ENCODE results near the gene SSR1.
A peak's percentile ranks its signal among the peaks of the same experiment; 100 is the strongest.
"Not testable (repeated sequence)": the region's sequence is repeated elsewhere in the genome, so short reads cannot be mapped to it uniquely, and the experiment has no call there.

SSR1 gene

DNA sequence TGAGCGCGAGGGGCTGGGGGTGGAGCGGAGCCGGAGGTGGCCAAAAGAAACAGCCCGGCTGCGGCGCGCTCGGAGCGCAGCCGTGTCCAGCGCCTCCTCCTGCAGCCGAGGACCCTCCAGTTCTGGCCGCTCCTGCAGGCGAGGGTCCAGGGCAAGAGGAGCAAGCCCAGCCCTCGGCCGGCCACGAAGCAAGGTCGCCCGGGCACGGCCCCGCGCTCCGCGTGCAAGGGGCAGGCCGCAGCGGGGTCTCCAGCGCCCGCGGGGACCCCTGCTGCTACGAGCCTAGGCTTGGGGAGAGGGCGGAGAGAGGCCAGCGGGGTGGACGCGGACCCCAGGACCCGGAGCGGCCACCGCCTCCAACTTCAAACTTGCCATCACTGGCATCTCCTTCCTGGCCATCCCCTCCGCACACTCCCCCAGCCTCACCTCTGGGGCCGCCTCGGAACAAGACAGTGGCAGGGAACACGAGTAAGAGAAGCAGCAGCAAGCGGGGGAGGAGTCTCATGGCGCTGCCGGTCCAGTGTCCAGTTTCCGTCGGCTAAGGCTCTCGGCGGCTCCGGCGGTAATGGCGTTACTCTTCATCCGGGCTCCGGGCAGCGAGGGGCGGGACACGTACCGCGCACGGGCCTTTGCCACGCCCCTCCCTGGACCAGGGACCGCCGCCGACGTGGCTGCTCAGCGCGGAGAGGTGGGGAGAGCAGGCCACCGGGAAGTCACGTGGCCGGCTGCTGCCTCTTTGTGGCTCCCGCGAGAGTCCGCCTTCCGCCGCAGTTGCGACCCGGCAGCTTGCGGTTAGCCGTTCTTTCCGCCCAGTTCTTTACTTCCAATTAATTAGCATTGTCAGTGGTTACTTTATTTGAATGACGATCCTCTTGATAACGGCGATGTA, at the start of gene SSR1:
Gene SSR1, minus strand, starts transcription at position 584 of the 889 bp plus-strand sequence. Its CDS starts 79 bp downstream, at position 505.
- DNase-seq = peak; percentile 99

DNA sequence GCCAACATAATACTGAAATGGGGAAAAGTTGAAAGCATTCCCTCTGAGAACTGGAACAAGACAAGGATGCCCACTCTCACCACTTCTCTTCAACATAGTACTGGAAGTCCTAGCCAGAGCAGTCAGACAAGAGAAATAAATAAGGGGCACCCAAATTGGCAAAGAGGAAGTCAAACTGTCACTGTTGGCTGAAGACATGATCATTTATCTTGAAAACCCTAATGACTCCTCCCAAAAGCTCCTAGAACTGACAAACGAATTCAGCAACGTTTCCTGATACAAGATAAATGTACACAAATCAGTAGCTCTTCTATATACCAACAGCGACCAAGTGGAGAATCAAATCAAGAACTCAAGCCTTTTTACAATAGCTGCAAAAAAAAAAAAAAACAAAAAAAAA, 38.9 kb upstream of the SSR1 start:
- DNase-seq = not testable (repeated sequence)

DNA sequence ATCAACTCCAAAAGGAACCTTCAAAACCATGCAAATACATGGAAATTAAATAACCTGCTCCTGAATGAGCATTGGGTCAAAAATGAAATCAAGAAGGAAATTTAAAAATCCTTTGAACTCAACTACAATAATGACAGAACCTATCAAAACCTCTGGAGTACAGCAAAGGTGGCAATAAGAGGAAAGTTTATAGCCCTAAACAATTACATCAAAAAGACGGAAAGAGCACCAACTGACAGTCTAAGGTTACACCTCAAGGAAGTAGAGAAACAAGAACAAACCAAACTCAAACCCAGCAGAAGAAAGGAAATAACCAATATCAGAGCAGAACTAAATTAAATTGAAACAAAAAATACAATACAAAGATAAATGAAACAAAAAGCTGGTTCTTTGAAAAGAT, 37.6 kb upstream of the SSR1 start:
- DNase-seq = not testable (repeated sequence)

DNA sequence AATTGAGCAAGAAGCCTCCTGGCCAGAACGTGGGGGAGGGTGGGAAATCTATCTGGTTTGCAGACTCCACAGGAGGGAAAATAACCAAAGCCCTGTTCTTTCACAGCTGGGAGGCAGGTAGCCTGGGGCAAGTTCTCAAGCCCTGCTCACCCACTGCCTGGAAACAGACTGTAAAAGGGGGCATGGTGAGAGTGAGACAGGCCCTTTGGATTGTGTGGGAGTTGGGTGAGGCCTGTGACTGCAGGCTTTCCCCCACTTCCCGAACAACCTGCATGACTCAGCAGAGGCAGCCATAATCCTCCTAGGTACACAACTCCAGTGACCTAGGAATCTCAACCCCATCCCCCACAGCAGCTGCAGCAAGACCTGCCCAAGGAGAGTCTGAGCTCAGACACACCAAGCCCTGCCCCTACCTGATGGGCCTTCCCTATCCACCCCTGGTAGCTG, 34.6 kb upstream of the SSR1 start:
- not testable (repeated sequence) for DNase-seq

DNA sequence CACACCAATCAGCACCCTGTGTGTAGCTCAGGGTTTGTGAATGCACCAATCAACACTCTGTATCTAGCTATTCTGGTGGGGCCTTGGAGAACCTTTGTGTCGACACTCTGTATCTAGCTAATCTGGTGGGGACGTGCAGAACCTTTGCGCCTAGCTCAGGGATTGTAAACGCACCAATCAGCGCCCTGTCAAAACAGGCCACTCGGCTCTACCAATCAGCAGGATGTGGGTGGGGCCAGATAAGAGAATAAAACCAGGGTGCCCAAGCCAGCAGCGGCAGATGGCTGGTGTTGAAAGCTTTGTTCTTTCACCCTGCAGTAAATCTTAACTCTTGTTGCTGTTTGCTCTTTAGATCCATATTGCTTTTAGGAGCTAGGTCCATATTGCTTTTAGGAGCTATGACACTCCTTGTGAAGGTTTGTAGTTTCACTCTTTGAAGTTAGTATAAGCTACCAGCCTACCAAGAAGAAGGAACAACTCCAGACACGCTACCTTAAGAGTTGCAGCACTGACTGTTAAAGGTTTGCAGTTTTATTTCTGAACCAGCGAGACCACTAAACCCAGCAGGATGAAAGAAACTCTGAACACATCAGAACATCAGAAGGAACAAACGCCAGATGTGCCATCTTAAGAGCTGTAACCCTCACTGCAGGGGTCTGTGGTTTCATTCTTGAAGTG, 31.9 kb upstream of the SSR1 start:
- DNase-seq = not testable (repeated sequence)

DNA sequence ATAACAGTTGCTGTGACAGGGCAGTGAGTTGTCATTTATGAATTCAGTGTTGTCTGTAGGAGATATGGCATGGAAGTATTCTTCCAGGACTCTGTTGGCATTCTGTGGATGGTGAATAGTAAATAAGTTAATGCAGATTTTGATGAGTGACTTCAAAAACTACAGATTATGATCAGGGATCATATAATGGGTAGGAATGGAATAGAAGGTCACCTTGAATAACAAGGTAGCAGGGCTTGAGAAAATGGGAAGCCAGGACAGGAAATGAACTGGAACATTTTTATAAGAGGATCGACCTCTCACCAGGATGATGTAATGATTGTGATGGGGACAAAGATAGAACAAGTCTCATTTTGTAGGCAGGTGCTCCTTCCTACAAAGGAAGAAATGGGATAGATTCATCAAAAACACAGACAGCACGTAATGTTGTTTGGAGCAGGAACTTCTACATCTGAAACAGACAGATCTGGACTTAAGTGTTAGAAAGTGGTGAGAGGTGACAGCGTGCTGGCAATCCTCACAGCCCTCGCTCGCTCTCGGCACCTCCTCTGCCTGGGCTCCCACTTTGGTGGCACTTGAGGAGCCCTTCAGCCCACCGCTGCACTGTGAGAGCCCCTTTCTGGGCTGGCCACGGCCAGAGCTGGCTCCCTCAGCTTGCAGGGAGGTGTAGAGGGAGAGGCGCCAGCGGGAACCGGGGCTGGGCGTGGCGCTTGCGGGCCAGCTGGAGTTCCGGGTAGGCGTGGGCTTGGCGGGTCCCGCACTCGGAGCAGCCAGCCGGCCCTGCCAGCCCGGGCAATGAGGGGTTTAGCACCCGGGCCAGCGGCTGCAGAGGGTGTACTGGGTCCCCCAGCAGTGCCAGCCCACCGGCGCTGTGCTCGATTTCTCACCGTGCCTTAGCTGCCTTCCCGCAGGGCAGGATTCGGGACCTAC, 30.8 kb upstream of the SSR1 start:
- DNase-seq = no peak

DNA sequence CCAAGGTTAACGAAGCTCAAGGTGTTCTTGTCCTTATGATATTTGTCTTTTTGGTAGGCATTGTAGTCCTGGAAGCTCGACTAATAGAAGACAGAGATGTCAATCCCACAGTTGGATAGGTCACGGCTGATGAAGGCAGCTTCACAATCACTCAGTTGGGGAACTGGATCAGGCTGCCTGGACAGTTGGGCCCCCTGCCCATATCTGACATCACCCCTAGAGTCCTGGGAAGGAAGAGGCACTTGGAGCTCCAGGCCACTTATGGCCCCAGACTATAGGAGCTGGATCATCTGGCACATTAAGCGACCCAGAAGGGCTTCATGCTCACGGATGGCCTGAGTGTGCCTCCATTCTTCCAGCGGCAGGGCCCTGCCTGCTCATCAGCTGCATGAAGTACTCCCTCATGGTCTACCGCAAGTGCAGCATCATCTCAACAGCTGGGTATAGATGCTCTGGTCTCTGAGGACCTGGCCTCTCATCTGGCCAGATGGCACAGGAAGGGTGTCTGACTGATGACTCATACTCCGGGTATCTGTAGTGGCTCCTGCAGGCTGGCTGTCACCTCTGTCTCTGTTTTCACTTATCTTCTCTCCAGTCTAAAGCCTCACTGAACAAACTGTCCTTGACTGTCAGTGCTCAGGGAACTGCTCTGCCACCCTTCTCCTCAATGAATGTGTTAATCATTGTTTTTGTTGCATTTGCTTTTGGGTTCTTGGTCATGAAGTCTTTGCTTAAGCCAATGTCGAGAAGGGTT, 29.2 kb upstream of the SSR1 start:
- DNase-seq = no peak

DNA sequence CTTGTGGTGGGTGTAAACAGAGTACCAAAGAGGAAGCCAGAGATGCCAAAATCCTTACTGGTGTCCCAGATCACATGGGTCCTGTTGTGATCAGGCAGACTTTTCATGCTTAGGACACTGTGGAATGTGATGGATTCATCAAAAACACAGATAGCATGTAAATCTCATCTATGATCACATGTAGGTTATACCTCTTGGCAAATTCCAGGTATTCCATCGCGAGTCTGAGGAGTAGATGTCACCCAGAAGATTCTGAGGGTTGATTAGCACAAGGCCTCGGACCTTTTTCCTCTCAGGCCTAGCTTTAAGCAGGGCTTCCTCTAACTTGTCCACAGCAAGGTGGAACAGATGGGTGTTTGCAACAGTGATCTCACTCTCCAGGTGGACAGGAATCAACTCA, 28.3 kb upstream of the SSR1 start:
- DNase-seq = no peak

DNA sequence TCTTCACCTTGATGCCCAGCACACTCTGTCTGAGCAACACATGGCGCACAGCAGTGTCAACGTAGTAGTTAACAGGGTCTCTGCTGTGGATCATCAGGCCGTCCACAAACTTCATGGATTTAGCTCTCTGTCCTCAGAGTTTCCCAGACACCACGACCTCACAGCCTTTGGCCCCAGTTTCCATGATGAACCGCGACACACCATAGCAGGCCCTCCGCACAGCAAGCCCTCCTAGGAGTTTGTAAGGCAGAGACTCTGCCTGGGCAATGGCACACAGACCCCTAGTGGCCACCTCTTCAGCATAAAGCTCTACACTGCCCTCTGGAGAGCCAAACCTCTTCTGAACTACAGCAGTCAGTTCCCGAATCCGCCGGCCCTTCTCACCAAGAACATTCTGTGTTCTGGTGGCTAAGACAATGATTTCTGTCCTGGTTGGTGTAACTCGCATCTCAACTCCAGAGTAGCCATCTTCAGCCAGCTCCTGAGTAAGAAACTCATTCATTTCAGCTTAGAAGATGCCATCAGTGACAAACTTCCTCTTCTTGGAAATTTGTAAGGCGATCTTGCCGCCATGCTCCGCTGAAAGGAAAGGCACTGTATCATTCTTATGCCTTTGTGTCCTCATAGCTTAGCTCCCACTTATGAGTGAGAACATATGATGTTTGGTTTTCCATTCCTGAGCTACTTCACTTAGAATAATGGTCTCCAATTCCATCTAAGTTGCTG, 26.2 kb upstream of the SSR1 start:
- not testable (repeated sequence) for DNase-seq

DNA sequence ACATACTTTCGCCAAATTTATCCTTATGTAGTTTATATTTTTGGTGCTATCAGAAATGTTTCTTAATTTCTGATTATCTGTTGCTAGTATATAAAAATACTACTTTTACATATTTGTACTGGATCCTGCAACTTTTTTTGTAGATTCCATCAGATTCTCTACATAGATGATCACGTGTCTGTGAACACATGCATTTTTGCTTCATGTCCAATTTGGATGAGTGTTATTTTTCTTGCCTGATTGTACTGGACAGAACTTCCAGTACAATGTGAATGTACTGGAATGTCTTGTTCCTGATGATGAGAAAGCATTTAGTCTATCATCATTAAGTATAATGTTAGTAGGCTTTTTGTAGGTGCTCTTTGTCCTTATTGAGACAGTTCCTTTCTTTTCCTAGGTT, 25.0 kb upstream of the SSR1 start:
- no peak for DNase-seq

DNA sequence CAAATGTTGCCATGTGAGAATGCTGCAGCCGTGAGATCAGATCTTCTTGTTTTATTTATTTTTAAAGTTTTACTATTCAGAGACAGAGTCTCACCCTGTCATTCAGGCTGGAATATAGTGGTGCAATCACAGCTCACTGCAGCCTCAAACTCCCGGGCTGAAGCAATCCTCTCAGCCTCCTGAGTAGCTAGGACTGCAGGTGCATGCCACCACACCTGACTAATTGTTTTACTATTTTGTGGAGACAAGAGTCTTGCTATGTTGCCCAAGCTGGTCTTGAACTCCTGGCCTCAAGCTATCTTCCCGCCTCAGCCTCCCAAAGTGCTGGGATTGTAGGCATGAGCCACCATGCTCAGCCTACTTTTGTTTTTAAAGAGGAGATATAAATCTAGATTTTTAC, 22.5 kb upstream of the SSR1 start:
- DNase-seq = no peak

DNA sequence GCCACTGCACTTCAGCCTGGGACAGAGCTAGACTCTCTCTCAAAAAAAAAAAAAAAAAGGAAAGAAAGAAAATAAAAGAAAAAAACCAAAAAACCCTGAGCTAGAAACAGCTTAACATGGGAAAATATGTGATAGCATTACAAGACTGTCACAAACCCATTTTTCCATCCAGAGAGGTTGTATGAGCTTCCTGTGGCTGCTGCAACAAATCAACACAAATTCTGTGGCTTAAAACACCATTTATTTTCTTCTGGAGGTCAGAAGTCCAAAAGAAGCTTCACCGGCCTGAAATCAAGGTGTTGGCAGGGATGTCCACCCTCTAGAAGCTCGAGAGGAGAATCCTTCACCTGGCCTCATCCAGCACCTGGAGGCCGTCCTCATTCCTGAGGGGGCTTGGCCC, 21.7 kb upstream of the SSR1 start:
- no peak for DNase-seq

DNA sequence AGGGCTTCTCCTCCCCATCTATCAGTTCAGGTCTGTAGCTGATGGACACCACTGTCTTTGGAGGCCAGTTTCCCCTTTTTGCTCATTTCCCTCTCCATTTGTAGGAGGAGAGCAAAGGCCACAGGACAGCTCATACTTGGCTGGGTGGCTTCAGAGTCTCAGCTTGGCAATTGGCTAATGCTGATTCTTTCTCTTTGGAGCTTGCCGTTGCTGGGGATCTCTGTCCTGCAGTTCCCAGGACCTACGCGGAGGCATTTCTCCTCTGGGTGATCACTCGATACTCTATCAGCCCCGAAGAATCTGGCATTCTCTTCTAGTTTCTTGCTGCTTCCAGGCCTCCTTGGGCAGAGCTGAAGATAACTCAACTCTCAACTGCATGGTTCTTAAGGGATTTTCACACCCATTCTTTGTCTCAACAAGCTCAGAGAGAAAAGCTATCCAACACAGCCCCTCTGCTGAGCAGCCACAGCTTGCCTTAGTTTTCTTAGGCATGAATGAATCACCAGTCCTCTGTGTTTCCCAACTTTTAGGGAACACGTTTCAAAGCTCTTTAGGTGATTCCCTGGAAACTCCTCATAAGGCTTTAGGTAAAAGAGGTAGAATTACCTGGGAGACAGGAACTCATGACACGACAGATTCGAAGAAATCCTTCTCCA, 19.2 kb upstream of the SSR1 start:
- no peak for DNase-seq

DNA sequence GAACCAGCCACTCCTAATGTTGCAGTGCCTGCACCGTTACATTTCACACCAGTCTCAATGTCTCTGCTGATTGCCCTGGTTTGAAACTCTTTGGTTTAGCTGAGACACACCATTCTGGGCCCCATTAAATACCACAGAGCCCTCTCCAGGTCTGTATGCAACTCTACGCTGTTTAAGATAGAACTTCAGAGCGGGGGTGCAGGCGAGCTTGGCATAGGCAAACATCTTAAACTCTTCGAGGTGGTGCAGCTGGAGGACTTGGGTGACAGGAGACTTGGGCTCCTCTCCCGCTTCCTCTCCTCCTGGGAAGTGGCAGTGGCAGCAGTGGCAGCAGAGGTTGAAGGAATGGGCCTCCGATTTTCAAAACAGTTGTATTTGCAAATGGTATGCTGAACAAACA, 18.5 kb upstream of the SSR1 start:
- DNase-seq = no peak

DNA sequence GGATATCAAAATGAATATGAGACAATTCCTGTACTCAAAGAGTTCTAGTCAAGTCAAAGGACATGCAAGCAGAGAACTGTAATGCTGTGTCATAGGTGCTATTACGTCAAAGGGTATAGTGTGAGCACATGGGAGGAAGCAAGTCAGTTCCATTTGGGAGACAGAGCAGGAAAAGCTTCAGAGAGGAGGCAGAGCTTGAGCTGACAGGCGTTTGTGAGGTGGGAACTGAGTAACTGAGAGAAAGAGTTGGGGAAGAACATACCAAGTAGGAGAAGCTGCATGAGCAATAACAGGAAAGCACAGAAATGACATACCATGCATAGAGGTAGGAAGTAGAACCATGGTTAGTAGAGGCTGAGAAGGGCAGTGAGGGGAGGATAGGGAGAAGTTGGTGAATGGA, 15.2 kb upstream of the SSR1 start:
- no peak for DNase-seq

DNA sequence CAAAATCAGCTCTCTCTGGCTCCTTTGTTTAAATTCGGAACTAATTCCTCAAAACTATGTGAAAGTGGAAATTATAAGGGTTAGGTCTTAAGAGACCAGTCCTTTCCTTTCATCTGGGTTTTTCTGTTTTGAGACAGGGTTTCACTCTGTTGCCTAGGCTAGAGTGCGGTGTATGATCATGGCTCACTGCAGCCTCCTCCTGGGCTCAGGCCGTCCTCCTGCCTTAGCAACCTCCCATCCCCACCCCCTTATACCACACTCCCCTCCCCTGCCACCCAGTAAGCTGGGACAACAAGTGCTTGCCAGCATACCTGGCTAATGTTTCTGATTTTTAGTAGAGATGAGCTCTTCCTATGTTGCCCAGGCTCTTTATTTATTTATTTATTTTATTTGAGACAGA, 12.8 kb upstream of the SSR1 start:
- DNase-seq = no peak

DNA sequence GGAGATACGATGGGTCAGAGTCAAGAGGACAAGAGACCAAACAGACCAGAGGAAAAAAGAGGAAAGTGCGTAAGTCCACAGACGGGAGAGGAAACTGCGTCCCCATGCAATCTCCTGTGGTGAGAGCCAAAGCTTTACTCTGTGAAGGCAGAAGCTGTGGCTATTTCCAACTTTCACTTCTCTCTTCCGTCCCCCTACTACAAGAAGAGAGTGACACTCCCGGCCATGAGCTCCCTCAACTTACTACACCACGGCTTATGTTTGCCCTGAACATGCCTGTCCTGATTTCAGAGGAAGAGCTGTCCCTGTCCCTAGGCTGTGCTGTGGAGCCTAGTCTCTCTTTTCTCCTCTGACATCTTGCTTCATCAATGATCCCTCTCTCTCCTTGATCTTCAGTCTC, 11.5 kb upstream of the SSR1 start:
- DNase-seq = no peak

DNA sequence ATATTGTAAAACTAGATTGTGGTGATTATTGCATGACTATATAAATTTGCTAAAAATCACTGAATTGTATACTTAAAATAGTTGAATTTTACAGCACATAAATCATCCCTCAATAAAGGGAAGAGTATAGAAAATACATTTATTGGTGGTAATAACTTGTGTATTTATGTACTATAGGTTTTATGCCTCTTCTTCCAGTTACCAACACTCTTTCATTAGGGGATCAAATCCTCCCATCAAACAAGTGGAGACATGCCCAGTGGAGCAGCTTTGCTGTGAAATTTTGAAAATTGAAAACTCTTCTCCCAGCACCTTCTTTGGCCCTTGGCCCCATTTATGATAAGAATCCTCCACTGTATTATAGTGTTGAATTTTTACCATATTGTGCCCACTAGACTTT, 10.1 kb upstream of the SSR1 start:
- no peak for DNase-seq

DNA sequence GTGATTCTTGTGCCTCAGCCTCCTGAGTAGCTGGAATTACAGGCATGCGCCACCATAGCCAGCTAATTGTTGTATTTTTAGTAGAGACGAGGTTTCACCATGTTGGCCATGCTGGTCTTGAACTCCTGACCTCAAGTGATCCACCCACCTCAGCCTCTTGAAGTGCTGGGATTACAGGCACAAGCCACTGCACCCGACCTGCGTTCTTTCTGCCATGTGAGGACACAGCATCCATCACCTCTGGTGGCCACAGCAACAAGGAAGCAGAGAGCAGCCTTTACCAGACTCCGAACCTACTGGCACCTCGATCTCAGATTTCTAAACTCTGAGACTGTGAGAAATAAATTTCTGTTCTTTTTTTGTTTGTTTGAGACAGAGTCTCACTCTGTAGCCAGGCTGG, 8.9 kb upstream of the SSR1 start:
- not testable (repeated sequence) for DNase-seq

DNA sequence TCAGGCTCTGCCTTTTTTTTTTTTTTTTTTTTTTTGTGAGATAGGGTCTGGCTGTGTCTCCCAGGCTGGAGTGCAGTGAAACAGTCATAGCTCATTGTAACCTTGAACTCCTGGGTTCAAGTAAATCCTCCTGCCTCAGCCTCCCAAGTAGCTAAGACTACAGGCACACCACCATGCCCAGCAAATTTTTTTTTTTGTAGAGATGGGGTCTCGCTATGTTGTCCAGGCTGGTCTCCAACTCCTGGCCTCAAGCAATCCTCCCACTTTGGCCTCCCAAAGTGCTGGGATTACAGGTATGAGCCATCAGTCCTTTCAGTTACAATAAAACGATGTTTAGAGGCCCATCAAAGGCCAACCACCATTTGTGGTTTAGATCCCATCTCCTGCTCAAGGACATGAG, 6.4 kb upstream of the SSR1 start:
- not testable (repeated sequence) for DNase-seq

DNA sequence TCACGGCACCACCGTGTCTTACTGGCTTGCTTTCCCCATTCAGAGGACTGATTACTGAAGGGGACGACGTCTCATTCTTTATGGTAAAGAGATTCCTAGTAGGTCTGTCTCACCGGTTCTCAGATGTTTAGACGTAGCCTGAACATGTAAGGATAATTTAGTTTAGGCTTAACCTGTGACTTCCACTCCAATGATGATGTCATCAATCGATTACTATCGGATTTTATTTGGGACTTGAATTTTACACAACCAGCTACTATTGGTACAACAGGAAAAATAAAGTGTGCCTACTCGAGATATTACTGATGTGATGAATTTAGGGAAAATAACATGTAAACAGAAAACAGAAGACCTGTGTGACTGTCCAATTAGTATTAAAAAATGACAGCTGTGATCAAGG, 4.5 kb upstream of the SSR1 start:
- no peak for DNase-seq

All from HCEC 1CT (cell line).